HepG2 (cell line): ENCODE results near the gene WDCP. TPM values are rescaled to one million over a fixed set of nuclear protein-coding genes. Genes with fewer than 3 reads are reported as not detected.

Experiments used
- ARID2 ChIP-seq: sonication (generic); formaldehyde crosslinking; IDR thresholded peaks from 2 replicates; pipeline ENCODE4 v1.8.1; 2022; ENCODE audit warnings: mild to moderate bottlenecking, missing genetic modification reagents, borderline replicate concordance
- GATAD1 ChIP-seq: IDR thresholded peaks from 2 replicates; pipeline ENCODE4 v1.6.1; 2016; ENCODE audit warnings: missing genetic modification reagents, missing compliant biosample characterization
- IRF9 ChIP-seq: sonication (generic); formaldehyde crosslinking; IDR thresholded peaks from 2 replicates; pipeline ENCODE4 v1.8.0; 2022; ENCODE audit warnings: missing genetic modification reagents, mild to moderate bottlenecking, borderline replicate concordance
- JUNB ChIP-seq: sonication (generic); formaldehyde crosslinking; IDR thresholded peaks from 2 replicates; pipeline ENCODE4 v1.8.0; 2022; ENCODE audit warnings: missing genetic modification reagents, mild to moderate bottlenecking, borderline replicate concordance
- MLXIP ChIP-seq: sonication (generic); formaldehyde crosslinking; IDR thresholded peaks from 2 replicates; pipeline ENCODE4 v1.9.0; 2021; ENCODE audit warnings: missing genetic modification reagents, borderline replicate concordance
- MYPOP ChIP-seq: sonication (generic); formaldehyde crosslinking; IDR thresholded peaks from 2 replicates; pipeline ENCODE4 v1.8.1; 2023; ENCODE audit warnings: mild to moderate bottlenecking, moderate library complexity, missing genetic modification reagents
- PHF20 ChIP-seq: sonication (generic); formaldehyde crosslinking; IDR thresholded peaks from 2 replicates; pipeline ENCODE4 v1.5.0; 2020; ENCODE audit warnings: mild to moderate bottlenecking, missing genetic modification reagents
- PRDM10 ChIP-seq: sonication (generic); formaldehyde crosslinking; IDR thresholded peaks from 2 replicates; pipeline ENCODE4 v1.4.0; 2020; ENCODE audit warnings: low read depth, missing genetic modification reagents
- SNAI1 ChIP-seq: sonication (generic); formaldehyde crosslinking; IDR thresholded peaks from 2 replicates; pipeline ENCODE4 v1.5.0; 2020; ENCODE audit warnings: mild to moderate bottlenecking, missing genetic modification reagents, borderline replicate concordance
- STAT5B ChIP-seq: sonication (generic); formaldehyde crosslinking; IDR thresholded peaks from 2 replicates; pipeline ENCODE4 v1.4.0; 2020; ENCODE audit warnings: missing genetic modification reagents
- ZGPAT ChIP-seq: IDR thresholded peaks from 2 replicates; pipeline ENCODE4 v1.6.1; 2016; ENCODE audit warnings: mild to moderate bottlenecking
- ZNF143 ChIP-seq: sonication (generic); formaldehyde crosslinking; IDR thresholded peaks from 2 replicates; pipeline ENCODE4 v1.4.0; 2020; ENCODE audit warnings: missing genetic modification reagents
- ZNF343 ChIP-seq: sonication (generic); formaldehyde crosslinking; IDR thresholded peaks from 2 replicates; pipeline ENCODE4 v1.4.0; 2020; ENCODE audit warnings: mild to moderate bottlenecking, missing genetic modification reagents
- ZNF350 ChIP-seq: sonication (generic); formaldehyde crosslinking; IDR thresholded peaks from 2 replicates; pipeline ENCODE4 v1.4.0; 2020; ENCODE audit warnings: mild to moderate bottlenecking, low read depth, missing genetic modification reagents, borderline replicate concordance
- ZNF589 ChIP-seq: sonication (generic); formaldehyde crosslinking; conservative IDR thresholded peaks from 2 replicates; pipeline ENCODE4 v1.8.0; 2022; ENCODE audit warnings: mild to moderate bottlenecking, moderate library complexity, missing genetic modification reagents
- ZNF766 ChIP-seq: sonication (generic); formaldehyde crosslinking; IDR thresholded peaks from 2 replicates; pipeline ENCODE4 v1.5.0; 2020; ENCODE audit warnings: missing genetic modification reagents, borderline replicate concordance
- ZNF772 ChIP-seq: sonication (generic); formaldehyde crosslinking; IDR thresholded peaks from 2 replicates; pipeline ENCODE4 v1.5.0; 2020; ENCODE audit warnings: mild to moderate bottlenecking, missing genetic modification reagents
- ZNF792 ChIP-seq: IDR thresholded peaks from 2 replicates; pipeline ENCODE4 v1.6.1; 2016
- polyA plus RNA-seq, 8 experiments: library from polyadenylated mRNA; depleted of rRNA in 3 of 8; stranded (reverse) in 7 of 8; unstranded in 1 of 8; fragments of >200 nt; fragmentation: Illumina TruSeq in 4 of 8; extraction: Trizol in 4 of 8; gene quantifications; 2 replicates each; pipeline versions ENCODE4 v1.2.1 to v1.2.3, GENCODE V29; 2011 to 2016; ENCODE audit warnings: low read depth in 4 of 8, missing spikeins in 1 of 8, mixed read lengths in 1 of 8; ENCODE audit not compliant: insufficient read depth in 1 of 8
- total RNA-seq, 5 experiments: library from RNA; depleted of rRNA; stranded (reverse); fragments of >200 nt; fragmentation: Illumina TruSeq; extraction: Trizol; gene quantifications; 2 replicates each; pipeline ENCODE4 v1.2.3, GENCODE V29; 2016; ENCODE audit warnings: low read depth in 1 of 5

The WDCP gene
- total and polyA plus RNA-seq, 2 of the 13 experiments (the other 11 are each of a cell fraction or from before 2014, with no cell fraction given), result 17.4 to 22.6 TPM

GRCh38 chr2:24046930-24047702 lies at the start of gene WDCP (continued):
- TF ChIP-seq PRDM10 (CRISPR knock-in tag), result 0 out of 2 replicates have a peak, but pooled peaks have one; percentile 16
- peak; percentile 80; the same call in 1 of the 2 replicates for TF ChIP-seq ZNF343 (CRISPR knock-in tag)
- peak; percentile 57; the same call in 1 of the 2 replicates for TF ChIP-seq ZNF792 (CRISPR knock-in tag)
- peak; percentile 72; the same call in 1 of the 2 replicates for TF ChIP-seq ZNF766 (CRISPR knock-in tag)
- no peak for TF ChIP-seq MYPOP (CRISPR knock-in tag)
- peak; percentile 37; the same call in 1 of the 2 replicates for TF ChIP-seq JUNB (CRISPR knock-in tag)
- 0 out of 2 replicates have a peak, but pooled peaks have one; percentile 50 for TF ChIP-seq ZNF772
- peak; percentile 45; the same call in 1 of the 2 replicates for TF ChIP-seq IRF9
- TF ChIP-seq PHF20 (CRISPR knock-in tag), result no peak; the same call in 1 of the 2 replicates
- peak; percentile 79; the same call in 1 of the 2 replicates for TF ChIP-seq ZNF350
- TF ChIP-seq MLXIP, result no peak
- peak; percentile 95 for TF ChIP-seq ZNF143 (CRISPR knock-in tag)
- no peak for TF ChIP-seq STAT5B (CRISPR knock-in tag)
- TF ChIP-seq ARID2 (CRISPR knock-in tag), result peak; percentile 58; the same call in 1 of the 2 replicates
- TF ChIP-seq SNAI1 (CRISPR knock-in tag), result peak; percentile 61; the same call in 1 of the 2 replicates
- TF ChIP-seq ZNF589 (CRISPR knock-in tag), result peak; percentile 55; the same call in 1 of the 2 replicates
- TF ChIP-seq GATAD1 (CRISPR knock-in tag), result peak; percentile 85
- peak; percentile 30; the same call in 1 of the 2 replicates for TF ChIP-seq ZGPAT (CRISPR knock-in tag)
